HFFc6 (cell line): ENCODE data around the gene RNF152. TPM values are rescaled to one million over a fixed set of nuclear protein-coding genes. Genes with fewer than 3 reads are reported as not detected.

Experiments
- DNase-seq: peaks from one replicate; pipeline ENCODE4 v3.0.0-alpha.2; 2018
- H3K27ac Mint-ChIP-seq: 2 replicates; pipeline ENCODE4 v1.8.0; 2020; ENCODE audit warnings: mild to moderate bottlenecking, mixed read lengths
- H3K27me3 Mint-ChIP-seq: 2 replicates; pipeline ENCODE4 v1.8.0; 2021; ENCODE audit warnings: mild to moderate bottlenecking, moderate library complexity, mixed read lengths; ENCODE audit not compliant: insufficient read depth
- H3K36me3 Mint-ChIP-seq: 2 replicates; pipeline ENCODE4 v1.8.0; 2021; ENCODE audit warnings: low read depth, mixed read lengths
- H3K4me1 Mint-ChIP-seq: 2 replicates; pipeline ENCODE4 v1.8.0; 2020; ENCODE audit warnings: low read depth, mixed read lengths
- H3K4me3 Mint-ChIP-seq: 2 replicates; pipeline ENCODE4 v1.8.0; 2020; ENCODE audit warnings: mild to moderate bottlenecking, moderate library complexity, mixed read lengths
- H3K9me3 Mint-ChIP-seq: 2 replicates; pipeline ENCODE4 v1.8.0; 2020; ENCODE audit warnings: mild to moderate bottlenecking, mixed read lengths
- total RNA-seq, 6 experiments: library from RNA; stranded (reverse); fragmentation: NEBNext Ultra II Directional; extraction: Animal tissue kit (Norgen Biotek cat#: 25700); gene quantifications; 2 replicates in 1 of 6; 3 replicates in 5 of 6; pipeline ENCODE4 v1.2.3, GENCODE V29; 2021
- TF ChIP-seq, protein P1 (sequence below): fragments of 200-600 bp; sonication (generic); IDR thresholded peaks from 2 replicates; pipeline ENCODE4 v1.5.0; 2021; ENCODE audit warnings: antibody characterized with exemption, mild to moderate bottlenecking

RNF152 gene
- total RNA-seq, 6 experiments from 2014 or later: 44.3 to 68.4 (median 50.2) TPM

DNA sequence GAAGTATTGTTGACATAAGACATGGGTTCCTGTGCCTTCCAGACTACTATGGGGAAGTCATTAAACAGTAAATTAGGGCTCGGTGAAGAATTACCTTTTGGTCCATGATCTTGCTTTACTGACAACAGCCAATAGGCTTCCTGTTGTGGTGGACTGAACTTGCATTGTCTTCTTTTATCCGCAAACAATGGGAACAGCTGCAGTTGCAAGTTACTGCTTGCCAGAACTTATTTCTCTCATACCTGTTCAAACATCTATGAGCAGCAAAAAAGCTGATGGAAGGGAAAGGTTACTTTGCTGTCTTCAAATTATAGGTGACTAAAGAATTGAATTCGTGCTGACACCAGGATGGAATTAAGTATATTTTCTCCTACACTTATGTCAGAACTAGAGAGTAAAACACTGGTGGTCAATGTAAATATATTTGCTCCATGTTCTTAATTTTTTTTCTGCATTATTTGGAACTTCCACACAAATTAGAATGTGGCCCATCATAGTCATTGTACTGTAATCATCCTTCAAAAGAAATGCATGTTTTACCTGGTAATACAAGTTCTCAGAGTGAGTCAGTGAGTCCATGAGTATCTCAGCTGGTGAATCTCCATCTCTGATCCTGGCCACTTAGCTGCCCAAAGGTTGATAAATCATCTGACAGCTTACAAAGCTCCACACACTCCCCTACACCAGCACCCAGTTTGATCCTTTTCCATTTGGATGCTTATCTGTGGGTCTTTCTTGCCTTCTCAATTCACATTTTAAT, 37.3 kb upstream of the RNF152 start:
- Mint-ChIP-seq H3K9me3 (peaks cover 9% of the 10 kb centered on the region), H3K27me3 (no peaks in the 10 kb centered on the region), H3K4me3 (no peak overlapping the region), H3K36me3 (peaks cover 11% of the 10 kb centered on the region), H3K27ac (no peak overlapping the region), H3K4me1 (no peaks in the 10 kb centered on the region)
- TF ChIP-seq, protein P1, sequence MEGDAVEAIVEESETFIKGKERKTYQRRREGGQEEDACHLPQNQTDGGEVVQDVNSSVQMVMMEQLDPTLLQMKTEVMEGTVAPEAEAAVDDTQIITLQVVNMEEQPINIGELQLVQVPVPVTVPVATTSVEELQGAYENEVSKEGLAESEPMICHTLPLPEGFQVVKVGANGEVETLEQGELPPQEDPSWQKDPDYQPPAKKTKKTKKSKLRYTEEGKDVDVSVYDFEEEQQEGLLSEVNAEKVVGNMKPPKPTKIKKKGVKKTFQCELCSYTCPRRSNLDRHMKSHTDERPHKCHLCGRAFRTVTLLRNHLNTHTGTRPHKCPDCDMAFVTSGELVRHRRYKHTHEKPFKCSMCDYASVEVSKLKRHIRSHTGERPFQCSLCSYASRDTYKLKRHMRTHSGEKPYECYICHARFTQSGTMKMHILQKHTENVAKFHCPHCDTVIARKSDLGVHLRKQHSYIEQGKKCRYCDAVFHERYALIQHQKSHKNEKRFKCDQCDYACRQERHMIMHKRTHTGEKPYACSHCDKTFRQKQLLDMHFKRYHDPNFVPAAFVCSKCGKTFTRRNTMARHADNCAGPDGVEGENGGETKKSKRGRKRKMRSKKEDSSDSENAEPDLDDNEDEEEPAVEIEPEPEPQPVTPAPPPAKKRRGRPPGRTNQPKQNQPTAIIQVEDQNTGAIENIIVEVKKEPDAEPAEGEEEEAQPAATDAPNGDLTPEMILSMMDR: no peak
- no peak for DNase-seq

DNA sequence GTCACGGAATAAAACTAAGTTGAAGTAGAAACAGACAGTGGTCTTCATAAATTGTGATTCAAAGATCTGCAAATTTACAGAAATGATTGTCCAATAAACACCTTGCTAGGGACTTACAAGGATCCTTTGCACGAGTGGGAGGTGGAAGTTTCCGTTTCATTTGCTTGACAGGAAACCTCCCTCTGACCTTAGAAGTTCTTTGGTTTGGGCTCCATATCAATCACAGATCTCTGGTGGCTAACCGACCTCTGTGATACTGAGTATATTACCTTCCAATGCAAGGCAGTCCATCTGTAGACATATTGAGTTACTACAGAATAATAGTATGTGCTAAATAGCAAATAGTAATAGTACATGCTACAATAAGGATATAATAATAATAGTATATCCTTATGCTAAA, 33.7 kb upstream of the RNF152 start:
- peaks cover 6% of the 10 kb centered on the region for H3K9me3 Mint-ChIP-seq
- no peaks in the 10 kb centered on the region for H3K27me3 Mint-ChIP-seq
- peaks cover 12% of the 10 kb centered on the region for H3K4me1 Mint-ChIP-seq
- H3K36me3 Mint-ChIP-seq: peaks cover 13% of the 10 kb centered on the region
- H3K27ac Mint-ChIP-seq: no peak overlapping the region
- TF ChIP-seq, protein P1: no peak
- no peak overlapping the region for H3K4me3 Mint-ChIP-seq
- no peak for DNase-seq

DNA sequence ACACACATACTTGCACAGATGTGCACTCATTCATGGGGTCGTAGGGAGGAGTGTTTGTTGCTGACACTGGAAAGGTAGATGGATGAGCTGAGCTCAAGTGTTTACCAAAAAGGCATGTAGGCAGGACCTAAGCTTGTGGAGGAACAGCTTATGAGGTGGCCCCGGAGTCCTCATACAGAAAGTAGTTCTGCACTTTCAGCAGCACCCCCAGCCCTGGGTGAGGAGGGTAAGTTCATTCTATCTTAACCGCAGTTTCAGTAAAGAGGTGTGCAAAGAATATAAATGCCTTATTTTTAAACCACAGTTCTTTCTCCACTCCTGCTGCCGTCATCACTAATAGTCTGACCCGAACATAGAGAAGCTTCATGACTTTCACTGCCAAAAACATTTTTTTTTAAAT, 31.7 kb upstream of the RNF152 start:
- Mint-ChIP-seq H3K27ac (no peak overlapping the region), H3K27me3 (no peaks in the 10 kb centered on the region), H3K9me3 (peaks cover 6% of the 10 kb centered on the region), H3K36me3 (peaks cover 15% of the 10 kb centered on the region), H3K4me1 (peaks cover 17% of the 10 kb centered on the region), H3K4me3 (no peak overlapping the region)
- TF ChIP-seq, protein P1: no peak
- DNase-seq: no peak

DNA sequence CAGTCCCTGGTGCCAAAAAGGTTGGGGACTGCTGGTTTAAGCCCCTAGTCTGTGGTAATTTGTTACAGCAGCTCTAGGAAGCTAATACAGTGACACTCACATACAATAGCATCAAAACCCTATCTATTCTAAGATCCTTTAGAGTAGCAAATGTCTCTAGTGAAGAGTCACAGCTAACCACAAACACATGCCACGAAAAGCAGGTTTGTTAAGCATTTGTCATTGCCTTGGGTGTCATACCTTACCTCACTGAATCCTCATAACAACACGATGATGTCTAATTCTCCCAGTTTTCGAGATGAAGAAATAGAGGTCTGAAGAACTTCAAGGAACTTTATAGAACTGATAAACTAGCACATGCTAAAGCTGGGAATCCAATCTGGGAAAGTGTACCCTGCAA, 29.6 kb upstream of the RNF152 start:
- Mint-ChIP-seq H3K27ac (no peak overlapping the region), H3K4me1 (peaks cover 30% of the 10 kb centered on the region), H3K36me3 (0 out of 2 replicates have a peak, but pooled peaks cover 5% of the 10 kb centered on the region), H3K4me3 (no peak overlapping the region), H3K9me3 (no peaks in the 10 kb centered on the region), H3K27me3 (no peaks in the 10 kb centered on the region; the same call in 1 of the 2 replicates)
- TF ChIP-seq, protein P1: no peak
- DNase-seq: peak; percentile 62

DNA sequence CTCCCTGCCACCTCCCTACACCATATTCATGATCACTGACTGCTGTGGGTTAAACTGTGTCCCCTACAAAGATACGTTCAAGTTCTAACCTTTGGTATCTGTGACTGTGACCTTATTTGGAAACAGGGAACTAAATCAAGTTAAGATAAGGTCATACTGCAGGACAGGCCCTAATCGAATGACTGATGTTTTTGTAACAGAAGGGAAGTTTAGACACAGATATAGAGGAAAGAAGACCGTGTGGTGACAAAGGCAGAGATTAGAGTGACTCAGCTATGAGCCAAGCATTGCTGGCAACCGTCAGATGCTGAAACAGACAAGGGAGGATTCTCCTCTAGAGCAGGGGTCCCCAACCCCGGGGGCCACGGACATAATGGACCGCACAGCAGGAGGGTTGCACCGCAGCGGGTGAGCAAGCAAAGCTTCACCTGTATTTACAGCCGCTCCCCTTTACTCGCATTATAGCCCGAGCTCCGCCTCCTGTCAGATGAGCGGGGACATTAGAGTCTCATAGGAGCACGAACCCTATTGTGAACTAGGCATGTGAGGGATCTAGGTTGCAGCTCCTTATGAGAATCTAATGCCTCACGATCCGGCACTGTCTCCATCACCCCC, 28.9 kb upstream of the RNF152 start:
- H3K36me3 Mint-ChIP-seq: 0 out of 2 replicates have a peak, but pooled peaks cover 4% of the 10 kb centered on the region
- H3K4me1 Mint-ChIP-seq: peaks cover 37% of the 10 kb centered on the region
- no peak for DNase-seq
- H3K4me3 Mint-ChIP-seq: no peak overlapping the region
- H3K27ac Mint-ChIP-seq: no peak overlapping the region; the same call in 1 of the 2 replicates
- H3K9me3 Mint-ChIP-seq: no peaks in the 10 kb centered on the region
- TF ChIP-seq, protein P1: no peak
- no peaks in the 10 kb centered on the region; the same call in 1 of the 2 replicates for H3K27me3 Mint-ChIP-seq
